H1 (cell line): ENCODE data around the gene POLR3C. TPM values are rescaled to one million over a fixed set of nuclear protein-coding genes. Genes with fewer than 3 reads are reported as not detected.

Experiments
- ASH2L ChIP-seq: fragments of 200-600, 300-600 bp; sonication (generic); IDR thresholded peaks from one replicate; pipeline ENCODE4 v1.7.1; 2017; ENCODE audit warnings: low read length
- CEBPB ChIP-seq: IDR thresholded peaks from 2 replicates; pipeline ENCODE4 v1.6.1; 2012; ENCODE audit warnings: low read depth, low read length
- CHD7 ChIP-seq: fragments of 300-600 bp; sonication (generic); IDR thresholded peaks from 2 replicates; pipeline ENCODE4 v1.7.1; 2012; ENCODE audit warnings: low read length, moderate library complexity, mild to moderate bottlenecking, inconsistent platforms; ENCODE audit not compliant: insufficient replicate concordance
- GTF2F1 ChIP-seq: IDR thresholded peaks from 2 replicates; pipeline ENCODE4 v1.6.1; 2012; ENCODE audit warnings: low read depth, low read length, improper control_type of control experiment, borderline replicate concordance
- JUN ChIP-seq: IDR thresholded peaks from 2 replicates; pipeline ENCODE4 v1.6.1; 2011; ENCODE audit warnings: low read depth, mild to moderate bottlenecking, improper control_type of control experiment, low read length
- KDM5A ChIP-seq: fragments of 200-600 bp; IDR thresholded peaks from 2 replicates; pipeline ENCODE4 v1.7.1; 2012; ENCODE audit warnings: mild to moderate bottlenecking, low read length, inconsistent platforms, mixed read lengths
- NRF1 ChIP-seq: IDR thresholded peaks from 2 replicates; pipeline ENCODE4 v1.6.1; 2011; ENCODE audit warnings: mild to moderate bottlenecking, low read depth, low read length, improper control_type of control experiment
- RAD21 ChIP-seq, 2 experiments: IDR thresholded peaks in 1 of 2; conservative IDR thresholded peaks in 1 of 2; 2 replicates each; pipeline ENCODE4 v1.6.1; 2011; ENCODE audit warnings: low read depth in 2 of 2, low read length in 2 of 2, improper control_type of control experiment in 1 of 2, inconsistent platforms in 1 of 2, mild to moderate bottlenecking in 1 of 2, moderate library complexity in 1 of 2
- SIN3A ChIP-seq, 2 experiments: IDR thresholded peaks in 1 of 2; conservative IDR thresholded peaks in 1 of 2; 2 replicates each; pipeline ENCODE4 v1.6.1; 2011 to 2012; ENCODE audit warnings: low read length in 2 of 2, improper control_type of control experiment in 1 of 2, low read depth in 1 of 2, mild to moderate bottlenecking in 1 of 2
- TAF1 ChIP-seq: IDR thresholded peaks from 2 replicates; pipeline ENCODE4 v1.6.1; 2011; ENCODE audit warnings: mild to moderate bottlenecking, low read depth, low read length
- TAF7 ChIP-seq: optimal IDR thresholded peaks from 2 replicates; pipeline ENCODE3; 2011; ENCODE audit warnings: low read depth, mild to moderate bottlenecking, inconsistent platforms, low read length, moderate library complexity, borderline replicate concordance
- polyA plus RNA-seq, 7 experiments: library from polyadenylated mRNA; depleted of rRNA in 3 of 7; stranded (reverse) in 5 of 7; unstranded in 2 of 7; fragments of >200 nt in 5 of 7; fragments of 200-250 nt in 2 of 7; gene quantifications; 1 replicate in 5 of 7; 2 replicates in 1 of 7; 4 replicates in 1 of 7; pipeline versions ENCODE4 v1.2.1 to v1.2.3, GENCODE V29; 2011 to 2013; ENCODE audit warnings: missing spikeins in 2 of 7, mixed read lengths in 2 of 7
- total RNA-seq: library from RNA; stranded (reverse); fragmentation: NEBNext Ultra II Directional; extraction: Animal tissue kit (Norgen Biotek cat#: 25700); gene quantifications from 2 replicates; pipeline ENCODE4 v1.2.1, GENCODE V29; 2021

The POLR3C gene
- total and polyA plus RNA-seq, 2 of the 8 experiments (the other 6 are each of a cell fraction or from before 2014, with no cell fraction given), result 26.8 TPM

- TF ChIP-seq JUN (no peak), ASH2L (peak; percentile 87), TAF7 (no peak), GTF2F1 (no peak), CEBPB (no peak), SIN3A (conservative IDR thresholded peaks at IDR 0.05 in 1 of 2, IDR thresholded peaks at IDR 0.05 in 1 of 2; ENCODE audit: low read depth in 1 of 2, low read length in 2 of 2) (peak in 1 of 2 experiments; percentile 20; a peak in 1 of 4 replicates), NRF1 (no peak), KDM5A (no peak), RAD21 (IDR thresholded peaks at IDR 0.05 in 1 of 2, conservative IDR thresholded peaks at IDR 0.05 in 1 of 2; ENCODE audit: low read depth in 2 of 2, low read length in 2 of 2) (no peak; a peak in 1 of 4 replicates), CHD7 (no peak), TAF1 (peak; percentile 76)
Measured at GRCh38 chr1:145859491-145860023, 35.6 kb downstream of the POLR3C start (continued).
